Esophagus (tissue), 2 donors: ENCODE data around the gene DDX43. TPM values are rescaled to one million over a fixed set of nuclear protein-coding genes. Genes with fewer than 3 reads are reported as not detected.
A peak's percentile ranks its signal among the peaks of the same experiment; 100 is the strongest.
"Not testable (repeated sequence)": the region's sequence is repeated elsewhere in the genome, so short reads cannot be mapped to it uniquely, and the experiment has no call there.

ENCODE experiments used
- H3K27ac ChIP-seq, 2 donors: one replicate each; pipeline ENCODE4 v1.5.1; 2013; ENCODE audit warnings: low read depth in 2 of 2, mild to moderate bottlenecking in 2 of 2, inconsistent platforms in 1 of 2, low read length in 1 of 2, moderate library complexity in 1 of 2
- H3K27me3 ChIP-seq, 2 donors: one replicate each; pipeline ENCODE4 v1.6.1; 2013; ENCODE audit warnings: low read length in 2 of 2, control low read depth in 1 of 2, mild to moderate bottlenecking in 1 of 2; ENCODE audit not compliant: insufficient read depth in 2 of 2, control insufficient read depth in 1 of 2
- H3K36me3 ChIP-seq, 2 donors: one replicate each; pipeline ENCODE4 v1.6.1; 2013; ENCODE audit warnings: low read length in 1 of 2; ENCODE audit not compliant: control insufficient read depth in 2 of 2, insufficient read depth in 2 of 2
- H3K4me1 ChIP-seq, 2 donors: one replicate each; pipeline ENCODE4 v1.6.1; 2013; ENCODE audit warnings: low read length in 1 of 2; ENCODE audit not compliant: control insufficient read depth in 2 of 2, insufficient read depth in 2 of 2
- H3K4me3 ChIP-seq, 2 donors: one replicate each; pipeline ENCODE4 v1.5.1; 2013; ENCODE audit warnings: low read length in 2 of 2, mild to moderate bottlenecking in 2 of 2, low read depth in 1 of 2, moderate library complexity in 1 of 2
- H3K9me3 ChIP-seq, 2 donors: one replicate each; pipeline ENCODE4 v1.6.1; 2013; ENCODE audit warnings: mild to moderate bottlenecking in 2 of 2, low read depth in 1 of 2, low read length in 1 of 2, moderate library complexity in 1 of 2; ENCODE audit not compliant: control insufficient read depth in 2 of 2, insufficient read depth in 1 of 2
- WGBS, 2 donors: extraction: QIAGEN DNeasy Blood & Tissue Kit; methylation state at CpG; one replicate each; pipeline ENCODE4 v1.1.7; 2013; 5-methylcytosine and 5-hydroxymethylcytosine counted together
- polyA plus RNA-seq, 2 donors: library from polyadenylated mRNA; stranded (reverse); fragments of 200-250 nt; gene quantifications; one replicate each; pipeline ENCODE4 v1.2.3, GENCODE V29; 2013
- donor health status: healthy with polysubstance abuse.
- donor health status: Bipolar disorder and iron deficiency.

Gene DDX43
- polyA plus RNA-seq, 2 donors = 0.31 to 0.60 TPM

DNA sequence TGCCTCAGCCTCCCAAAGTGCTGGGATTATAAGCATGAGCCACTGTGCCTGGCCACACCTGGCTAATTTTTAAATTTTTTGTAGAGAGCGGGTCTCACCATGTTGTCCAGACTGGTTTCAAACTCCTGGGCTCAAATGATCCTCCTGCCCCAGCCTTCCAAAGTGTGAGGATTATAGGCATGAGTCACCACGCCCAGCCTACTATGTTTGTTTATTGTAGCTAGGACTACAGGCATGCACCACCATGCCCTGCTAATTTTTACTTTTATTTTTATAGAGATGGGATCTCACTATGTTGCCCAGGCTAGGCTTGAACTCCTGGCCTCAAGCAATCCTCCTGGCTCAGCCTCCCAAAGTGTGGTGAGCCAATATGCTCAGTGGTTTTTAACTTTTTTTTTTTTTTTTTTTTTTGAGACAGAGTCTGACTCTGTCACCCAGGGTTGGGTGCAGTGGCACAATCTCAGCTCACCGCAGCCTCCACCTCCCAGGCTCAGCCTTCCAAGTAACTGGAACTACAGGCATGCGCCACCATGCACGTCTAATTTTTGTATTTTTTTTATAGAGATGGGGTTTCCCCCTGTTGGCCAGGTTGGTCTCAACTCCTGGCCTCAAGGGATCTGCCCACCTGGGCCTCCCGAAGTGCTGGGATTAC lies 12.0 kb upstream of the DDX43 start:
- Histone ChIP-seq H3K36me3 (no peaks in the 10 kb centered on the region), H3K4me3 (no peak overlapping the region), H3K4me1 (no peaks in the 10 kb centered on the region), H3K27me3 (no peaks in the 10 kb centered on the region), H3K9me3 (no peaks in the 10 kb centered on the region), H3K27ac (no peak overlapping the region)
- WGBS, 2 donors = 79 to 82% methylated on average over 6 of the region's 6 CpGs

DNA sequence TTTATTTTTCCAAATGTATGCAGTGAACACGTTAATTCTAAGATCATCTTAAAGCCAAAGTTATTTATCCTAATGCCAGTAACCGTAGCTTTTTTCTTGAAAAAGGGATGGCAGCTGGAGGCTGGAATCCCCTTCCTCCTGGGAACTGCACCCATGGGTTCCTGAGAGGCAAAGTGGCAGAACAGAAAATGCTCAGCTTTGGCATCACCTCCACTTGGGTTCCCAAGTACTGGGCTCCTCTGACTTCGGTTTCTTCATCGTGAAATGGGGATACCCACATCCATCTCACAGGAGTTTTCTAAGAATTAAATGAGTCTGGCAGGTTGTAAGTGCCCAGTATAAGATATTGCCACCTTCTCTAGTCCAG lies 6.2 kb upstream of the DDX43 start:
- H3K27ac ChIP-seq = no peak overlapping the region
- H3K9me3 ChIP-seq = no peaks in the 10 kb centered on the region
- no peaks in the 10 kb centered on the region for H3K27me3 ChIP-seq
- H3K4me1 ChIP-seq = no peaks in the 10 kb centered on the region
- 27 to 33% methylated on average over 4 of the region's 4 CpGs for WGBS, 2 donors
- H3K4me3 ChIP-seq = peak overlapping the region in 1 of 2 donors; percentile 56
- H3K36me3 ChIP-seq = no peaks in the 10 kb centered on the region

DNA sequence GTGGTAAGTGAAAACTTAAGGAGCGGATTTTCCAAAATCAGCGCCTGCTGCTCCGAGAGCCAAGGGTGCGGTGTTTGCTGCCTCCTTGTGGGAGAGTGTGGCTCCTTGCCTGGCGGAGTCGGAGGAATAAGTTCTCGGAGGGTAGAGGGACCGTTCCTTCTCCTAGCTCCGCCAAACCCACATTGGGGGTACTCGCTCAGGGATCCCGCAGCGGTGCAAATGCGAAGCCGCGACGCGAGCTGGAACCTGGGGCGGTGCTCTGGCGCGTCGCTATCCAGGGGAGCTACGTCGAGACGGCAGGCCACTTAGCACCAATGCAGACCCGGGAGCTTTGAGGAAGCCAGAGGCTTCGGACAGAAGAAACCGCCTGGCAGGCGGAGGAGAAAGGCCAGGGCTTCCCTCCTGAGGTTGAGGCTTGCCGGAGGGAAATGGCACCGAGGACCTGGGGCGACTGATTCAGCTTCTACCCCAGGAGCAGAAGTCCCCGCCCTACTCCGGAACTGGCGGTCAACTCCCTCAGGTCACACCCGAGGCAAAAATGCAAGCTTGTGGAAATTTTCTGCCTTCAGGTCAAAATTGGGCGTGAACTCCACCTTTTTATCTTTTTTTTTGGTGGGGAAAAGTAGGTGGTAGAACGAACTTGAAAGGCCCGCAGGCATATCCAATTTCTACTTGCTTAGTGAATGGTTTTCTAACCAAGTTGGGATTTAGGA lies 5.7 kb upstream of the DDX43 start:
- 1 to 2% methylated on average over 38 of the region's 38 CpGs for WGBS, 2 donors
- Histone ChIP-seq H3K4me3 (peak overlapping the region; percentile 48 to 56), H3K9me3 (no peaks in the 10 kb centered on the region), H3K27ac (peak overlapping the region in 1 of 2 donors; percentile 64), H3K27me3 (no peaks in the 10 kb centered on the region), H3K36me3 (no peaks in the 10 kb centered on the region), H3K4me1 (no peaks in the 10 kb centered on the region)

DNA sequence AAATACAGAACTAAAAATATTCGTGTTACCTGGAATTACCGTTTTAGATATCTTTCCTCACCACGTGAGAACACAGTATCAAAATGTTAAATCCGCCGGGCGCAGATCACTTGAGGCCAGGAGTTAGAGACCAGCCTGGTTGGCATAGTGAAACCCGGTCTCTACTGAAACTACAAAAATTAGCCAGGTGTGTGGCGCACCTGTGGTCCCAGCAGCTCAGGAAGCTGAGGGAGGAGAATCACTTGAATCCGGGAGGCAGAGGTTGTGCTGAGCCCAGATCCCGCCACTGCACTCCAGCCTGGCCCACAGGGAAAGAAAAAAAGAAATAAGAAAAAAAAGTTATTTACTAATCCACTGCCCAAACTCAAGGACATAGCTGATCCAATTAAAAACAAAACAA lies 4.8 kb upstream of the DDX43 start:
- Histone ChIP-seq H3K27ac (no peak overlapping the region), H3K4me3 (no peak overlapping the region), H3K27me3 (no peaks in the 10 kb centered on the region), H3K36me3 (no peaks in the 10 kb centered on the region), H3K9me3 (no peaks in the 10 kb centered on the region), H3K4me1 (no peaks in the 10 kb centered on the region)
- 85 to 91% methylated on average over 10 of the region's 10 CpGs for WGBS, 2 donors

DNA sequence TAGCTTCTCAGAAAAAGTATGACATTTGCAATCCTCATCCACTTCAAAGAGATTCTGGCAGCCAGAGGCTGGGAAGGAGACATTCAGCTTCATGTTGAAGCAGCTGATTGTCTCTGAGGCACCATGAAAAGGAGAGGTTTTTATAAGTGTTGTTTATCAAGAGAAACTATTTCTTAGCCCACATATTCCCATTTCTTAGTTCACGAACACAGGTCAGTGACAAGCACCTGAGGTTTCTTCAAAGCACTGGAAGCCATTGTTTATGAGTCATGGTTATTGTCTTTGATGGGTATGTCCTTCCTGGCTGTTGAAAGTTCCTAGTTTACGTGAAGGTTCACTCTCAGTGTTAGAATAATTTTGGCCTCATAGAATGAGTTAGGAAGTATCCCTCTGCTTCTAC lies 3.0 kb upstream of the DDX43 start:
- H3K4me1 ChIP-seq = no peaks in the 10 kb centered on the region
- H3K27me3 ChIP-seq = no peaks in the 10 kb centered on the region
- WGBS, 2 donors = 64 to 73% methylated on average over 2 of the region's 2 CpGs
- no peak overlapping the region for H3K27ac ChIP-seq
- no peaks in the 10 kb centered on the region for H3K9me3 ChIP-seq
- H3K36me3 ChIP-seq = no peaks in the 10 kb centered on the region
- no peak overlapping the region for H3K4me3 ChIP-seq

DNA sequence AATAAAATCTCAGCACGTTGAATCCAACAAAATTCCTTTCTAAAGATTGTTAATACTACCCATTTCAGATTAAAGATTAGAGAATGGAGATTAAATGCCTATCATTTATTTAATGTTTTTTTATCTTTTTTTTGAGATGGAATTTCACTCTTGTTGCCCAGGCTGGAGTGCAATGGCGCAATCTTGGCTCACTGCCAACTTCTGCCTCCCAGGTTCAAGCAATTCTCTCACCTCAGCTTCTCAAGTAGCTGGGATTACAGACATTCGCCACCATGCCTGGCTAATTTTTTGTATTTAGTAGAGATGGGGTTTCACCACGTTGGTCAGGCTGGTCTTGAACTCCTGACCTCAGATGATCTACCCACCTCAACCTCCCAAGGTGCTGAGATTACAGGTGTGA lies 2.4 kb upstream of the DDX43 start:
- 63 to 76% methylated on average over 4 of the region's 4 CpGs for WGBS, 2 donors
- H3K9me3 ChIP-seq = not testable (repeated sequence)

DNA sequence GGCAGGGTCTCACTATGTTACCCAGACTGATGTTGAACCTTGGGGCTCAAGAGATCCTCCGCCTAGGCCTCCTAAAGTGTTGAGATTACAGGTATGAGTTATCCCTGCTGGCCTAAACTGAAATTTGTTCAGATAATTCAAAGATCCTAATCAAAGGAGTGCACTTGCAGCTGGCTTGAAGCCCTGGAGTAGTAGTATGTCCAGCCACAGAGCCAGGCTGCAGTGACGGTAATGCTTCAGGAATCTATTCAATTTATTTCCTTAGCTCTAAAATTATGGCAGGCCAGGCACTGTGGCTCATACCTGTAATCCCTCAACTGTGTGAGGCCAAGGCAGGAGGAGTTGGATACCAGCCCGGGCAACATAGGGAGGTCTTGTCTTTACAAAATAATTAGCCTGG lies 1.4 kb upstream of the DDX43 start:
- Histone ChIP-seq H3K9me3 (no peaks in the 10 kb centered on the region), H3K36me3 (no peaks in the 10 kb centered on the region), H3K27ac (no peak overlapping the region), H3K4me1 (no peaks in the 10 kb centered on the region), H3K4me3 (no peak overlapping the region), H3K27me3 (no peaks in the 10 kb centered on the region)
- WGBS, 2 donors = 91 to 92% methylated on average over 3 of the region's 3 CpGs

More for the DNA sequence above, 2.4 kb upstream of the DDX43 start:
- H3K4me1 ChIP-seq, H3K27me3 ChIP-seq, H3K4me3 ChIP-seq, H3K36me3 ChIP-seq, H3K27ac ChIP-seq: not testable (repeated sequence)

DNA sequence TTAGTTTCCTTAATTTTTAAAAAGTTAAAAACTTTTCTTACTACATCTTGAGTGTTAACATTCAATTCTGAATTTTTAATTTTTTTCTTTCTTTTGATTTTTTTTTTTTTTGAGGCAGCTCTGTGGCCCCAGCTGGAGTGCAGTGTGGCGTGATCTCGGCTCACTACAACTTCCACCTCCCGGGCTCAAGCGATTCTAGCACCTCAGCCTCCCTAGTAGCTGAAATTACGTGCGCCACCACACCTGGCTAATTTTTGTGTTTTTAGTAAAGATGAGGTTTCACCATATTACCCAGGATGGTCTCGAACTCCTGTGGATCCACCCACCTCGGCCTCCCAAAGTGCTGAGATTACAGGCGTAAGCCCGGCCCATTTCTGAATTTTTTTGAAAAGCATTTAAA lies 1.2 kb downstream of the DDX43 start:
- H3K27ac ChIP-seq = no peak overlapping the region
- WGBS, 2 donors = 94 to 98% methylated on average over 10 of the region's 10 CpGs
- no peaks in the 10 kb centered on the region for H3K27me3 ChIP-seq
- H3K4me1 ChIP-seq = no peaks in the 10 kb centered on the region
- no peak overlapping the region for H3K4me3 ChIP-seq
- H3K9me3 ChIP-seq = no peaks in the 10 kb centered on the region
- no peaks in the 10 kb centered on the region for H3K36me3 ChIP-seq

DNA sequence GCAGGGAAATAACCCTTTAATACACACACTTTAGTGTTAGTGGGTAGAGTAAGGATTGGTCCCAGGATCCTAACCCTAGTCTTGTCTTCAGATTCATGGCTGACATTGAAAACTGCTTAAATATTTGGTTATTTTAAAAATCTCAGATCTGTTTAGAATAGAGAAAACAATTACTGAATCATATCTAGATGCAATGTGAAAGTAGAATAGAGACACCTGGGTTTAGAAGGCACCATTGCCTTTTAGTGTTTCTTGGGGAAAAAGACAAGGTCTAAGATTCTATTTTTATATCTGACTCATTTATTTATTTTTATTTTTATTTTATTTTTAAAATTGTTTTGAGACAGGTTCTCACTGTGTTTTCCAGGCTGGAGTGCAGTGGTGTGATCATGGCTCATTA lies 6.0 kb downstream of the DDX43 start:
- Histone ChIP-seq H3K27me3 (no peaks in the 10 kb centered on the region), H3K4me3 (no peak overlapping the region), H3K36me3 (no peaks in the 10 kb centered on the region), H3K4me1 (no peaks in the 10 kb centered on the region), H3K27ac (no peak overlapping the region), H3K9me3 (no peaks in the 10 kb centered on the region)

DNA sequence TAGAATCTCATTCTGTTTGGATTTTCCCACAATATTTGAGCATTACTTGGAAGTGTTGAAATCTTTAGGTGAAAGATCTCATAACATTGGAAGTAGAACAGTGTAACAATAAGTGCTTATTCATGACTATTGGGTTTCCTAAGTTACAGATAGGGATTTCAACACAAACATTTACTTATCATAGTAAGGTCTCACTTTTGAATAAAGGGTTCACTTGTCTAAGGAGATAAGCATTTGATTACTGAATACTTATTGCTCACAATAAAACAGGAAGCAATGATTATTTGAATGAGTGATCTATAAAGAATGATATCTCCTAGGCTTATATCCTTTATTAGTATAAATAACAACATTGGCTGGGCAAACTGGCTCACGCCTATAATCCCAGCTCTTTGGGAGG lies 14.8 kb downstream of the DDX43 start:
- WGBS, 2 donors = 85 to 94% methylated on average over 1 of the region's 1 CpG
- no peaks in the 10 kb centered on the region for H3K4me1 ChIP-seq

More for the DNA sequence above, 14.8 kb downstream of the DDX43 start:
- no peaks in the 10 kb centered on the region for H3K9me3 ChIP-seq
- H3K4me3 ChIP-seq = no peak overlapping the region
- H3K27me3 ChIP-seq = no peaks in the 10 kb centered on the region
- H3K27ac ChIP-seq = no peak overlapping the region
- no peaks in the 10 kb centered on the region for H3K36me3 ChIP-seq
